ENCODE results near the gene DHODH. TPM values are rescaled to one million over a fixed set of nuclear protein-coding genes. Genes with fewer than 3 reads are reported as not detected.

Gene DHODH
- total RNA-seq, 1 experiment from 2014 or later, result 19.0 TPM

DNA sequence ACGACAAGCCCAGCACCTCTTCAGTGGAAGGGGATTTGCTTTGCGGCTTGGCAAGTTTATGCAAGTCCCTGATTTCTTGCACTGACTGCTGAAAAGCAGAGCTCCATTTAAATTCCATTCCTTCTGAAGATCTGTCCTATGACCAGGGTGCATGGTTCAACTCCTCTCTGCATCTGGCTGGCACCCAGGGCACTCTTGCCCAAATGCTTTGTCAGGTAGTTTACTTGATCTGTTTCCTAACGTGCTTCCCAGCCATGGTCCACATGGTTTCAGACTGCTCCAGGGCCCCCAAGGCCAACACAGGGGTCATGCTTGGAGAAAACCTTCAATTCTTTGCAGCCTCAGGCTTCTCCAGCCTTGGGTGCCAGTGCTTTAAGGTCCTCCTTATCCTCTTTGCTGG lies 34.5 kb downstream of the DHODH start:
- no peaks in the 10 kb centered on the region for H3K36me3 Mint-ChIP-seq
- H3K27ac Mint-ChIP-seq, result no peak overlapping the region
- H3K4me1 Mint-ChIP-seq, result no peaks in the 10 kb centered on the region
- H3K4me3 Mint-ChIP-seq, result no peak overlapping the region
- peaks cover 3% of the 10 kb centered on the region; the same call in 1 of the 2 replicates for H3K27me3 Mint-ChIP-seq (ENCODE audit: low read depth)
- H3K9me3 Mint-ChIP-seq, result peaks cover 3% of the 10 kb centered on the region; the same call in 1 of the 2 replicates
- CTCF ChIA-PET, result no interaction called here
- no peak for ATAC-seq
- TF ChIP-seq ETV6 (CRISPR knock-in tag; IDR thresholded peaks at IDR 0.05), result no peak
- TF ChIP-seq ZNF416 (CRISPR knock-in tag; IDR thresholded peaks at IDR 0.05), result no peak
- TF ChIP-seq ZNF219 (CRISPR knock-in tag; IDR thresholded peaks at IDR 0.05; ENCODE audit: borderline replicate concordance), result no peak
- TF ChIP-seq ZNF281 (CRISPR knock-in tag; IDR thresholded peaks at IDR 0.05), result no peak
- TF ChIP-seq, protein P1, sequence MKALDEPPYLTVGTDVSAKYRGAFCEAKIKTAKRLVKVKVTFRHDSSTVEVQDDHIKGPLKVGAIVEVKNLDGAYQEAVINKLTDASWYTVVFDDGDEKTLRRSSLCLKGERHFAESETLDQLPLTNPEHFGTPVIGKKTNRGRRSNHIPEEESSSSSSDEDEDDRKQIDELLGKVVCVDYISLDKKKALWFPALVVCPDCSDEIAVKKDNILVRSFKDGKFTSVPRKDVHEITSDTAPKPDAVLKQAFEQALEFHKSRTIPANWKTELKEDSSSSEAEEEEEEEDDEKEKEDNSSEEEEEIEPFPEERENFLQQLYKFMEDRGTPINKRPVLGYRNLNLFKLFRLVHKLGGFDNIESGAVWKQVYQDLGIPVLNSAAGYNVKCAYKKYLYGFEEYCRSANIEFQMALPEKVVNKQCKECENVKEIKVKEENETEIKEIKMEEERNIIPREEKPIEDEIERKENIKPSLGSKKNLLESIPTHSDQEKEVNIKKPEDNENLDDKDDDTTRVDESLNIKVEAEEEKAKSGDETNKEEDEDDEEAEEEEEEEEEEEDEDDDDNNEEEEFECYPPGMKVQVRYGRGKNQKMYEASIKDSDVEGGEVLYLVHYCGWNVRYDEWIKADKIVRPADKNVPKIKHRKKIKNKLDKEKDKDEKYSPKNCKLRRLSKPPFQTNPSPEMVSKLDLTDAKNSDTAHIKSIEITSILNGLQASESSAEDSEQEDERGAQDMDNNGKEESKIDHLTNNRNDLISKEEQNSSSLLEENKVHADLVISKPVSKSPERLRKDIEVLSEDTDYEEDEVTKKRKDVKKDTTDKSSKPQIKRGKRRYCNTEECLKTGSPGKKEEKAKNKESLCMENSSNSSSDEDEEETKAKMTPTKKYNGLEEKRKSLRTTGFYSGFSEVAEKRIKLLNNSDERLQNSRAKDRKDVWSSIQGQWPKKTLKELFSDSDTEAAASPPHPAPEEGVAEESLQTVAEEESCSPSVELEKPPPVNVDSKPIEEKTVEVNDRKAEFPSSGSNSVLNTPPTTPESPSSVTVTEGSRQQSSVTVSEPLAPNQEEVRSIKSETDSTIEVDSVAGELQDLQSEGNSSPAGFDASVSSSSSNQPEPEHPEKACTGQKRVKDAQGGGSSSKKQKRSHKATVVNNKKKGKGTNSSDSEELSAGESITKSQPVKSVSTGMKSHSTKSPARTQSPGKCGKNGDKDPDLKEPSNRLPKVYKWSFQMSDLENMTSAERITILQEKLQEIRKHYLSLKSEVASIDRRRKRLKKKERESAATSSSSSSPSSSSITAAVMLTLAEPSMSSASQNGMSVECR (CRISPR knock-in tag; IDR thresholded peaks at IDR 0.05; ENCODE audit: borderline replicate concordance), result no peak
- no peak for TF ChIP-seq ATF1 (CRISPR knock-in tag; IDR thresholded peaks at IDR 0.05)
- TF ChIP-seq RELA (CRISPR knock-in tag; IDR thresholded peaks at IDR 0.05; ENCODE audit: borderline replicate concordance), result no peak
- no peak for TF ChIP-seq ZNF232 (CRISPR knock-in tag; IDR thresholded peaks at IDR 0.05)
- TF ChIP-seq ZNF396 (CRISPR knock-in tag; IDR thresholded peaks at IDR 0.05; ENCODE audit: borderline replicate concordance), result no peak
- TF ChIP-seq TEAD4 (CRISPR knock-in tag; IDR thresholded peaks at IDR 0.05), result no peak
- TF ChIP-seq, protein P2, sequence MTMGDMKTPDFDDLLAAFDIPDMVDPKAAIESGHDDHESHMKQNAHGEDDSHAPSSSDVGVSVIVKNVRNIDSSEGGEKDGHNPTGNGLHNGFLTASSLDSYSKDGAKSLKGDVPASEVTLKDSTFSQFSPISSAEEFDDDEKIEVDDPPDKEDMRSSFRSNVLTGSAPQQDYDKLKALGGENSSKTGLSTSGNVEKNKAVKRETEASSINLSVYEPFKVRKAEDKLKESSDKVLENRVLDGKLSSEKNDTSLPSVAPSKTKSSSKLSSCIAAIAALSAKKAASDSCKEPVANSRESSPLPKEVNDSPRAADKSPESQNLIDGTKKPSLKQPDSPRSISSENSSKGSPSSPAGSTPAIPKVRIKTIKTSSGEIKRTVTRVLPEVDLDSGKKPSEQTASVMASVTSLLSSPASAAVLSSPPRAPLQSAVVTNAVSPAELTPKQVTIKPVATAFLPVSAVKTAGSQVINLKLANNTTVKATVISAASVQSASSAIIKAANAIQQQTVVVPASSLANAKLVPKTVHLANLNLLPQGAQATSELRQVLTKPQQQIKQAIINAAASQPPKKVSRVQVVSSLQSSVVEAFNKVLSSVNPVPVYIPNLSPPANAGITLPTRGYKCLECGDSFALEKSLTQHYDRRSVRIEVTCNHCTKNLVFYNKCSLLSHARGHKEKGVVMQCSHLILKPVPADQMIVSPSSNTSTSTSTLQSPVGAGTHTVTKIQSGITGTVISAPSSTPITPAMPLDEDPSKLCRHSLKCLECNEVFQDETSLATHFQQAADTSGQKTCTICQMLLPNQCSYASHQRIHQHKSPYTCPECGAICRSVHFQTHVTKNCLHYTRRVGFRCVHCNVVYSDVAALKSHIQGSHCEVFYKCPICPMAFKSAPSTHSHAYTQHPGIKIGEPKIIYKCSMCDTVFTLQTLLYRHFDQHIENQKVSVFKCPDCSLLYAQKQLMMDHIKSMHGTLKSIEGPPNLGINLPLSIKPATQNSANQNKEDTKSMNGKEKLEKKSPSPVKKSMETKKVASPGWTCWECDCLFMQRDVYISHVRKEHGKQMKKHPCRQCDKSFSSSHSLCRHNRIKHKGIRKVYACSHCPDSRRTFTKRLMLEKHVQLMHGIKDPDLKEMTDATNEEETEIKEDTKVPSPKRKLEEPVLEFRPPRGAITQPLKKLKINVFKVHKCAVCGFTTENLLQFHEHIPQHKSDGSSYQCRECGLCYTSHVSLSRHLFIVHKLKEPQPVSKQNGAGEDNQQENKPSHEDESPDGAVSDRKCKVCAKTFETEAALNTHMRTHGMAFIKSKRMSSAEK (CRISPR knock-in tag; IDR thresholded peaks at IDR 0.05; ENCODE audit: borderline replicate concordance), result no peak
- no peak for TF ChIP-seq E2F1 (CRISPR knock-in tag; IDR thresholded peaks at IDR 0.05)
- no peak for TF ChIP-seq SOX15 (CRISPR knock-in tag; IDR thresholded peaks at IDR 0.05)
- TF ChIP-seq CREM (CRISPR knock-in tag; IDR thresholded peaks at IDR 0.05), result no peak
- no peak for TF ChIP-seq ESRRA (CRISPR knock-in tag; IDR thresholded peaks at IDR 0.05; ENCODE audit: borderline replicate concordance)
- no peak for TF ChIP-seq USF2 (CRISPR knock-in tag; IDR thresholded peaks at IDR 0.05)
- no peak for TF ChIP-seq CBFB (CRISPR knock-in tag; IDR thresholded peaks at IDR 0.05; ENCODE audit: low read depth)
- TF ChIP-seq, protein P3, sequence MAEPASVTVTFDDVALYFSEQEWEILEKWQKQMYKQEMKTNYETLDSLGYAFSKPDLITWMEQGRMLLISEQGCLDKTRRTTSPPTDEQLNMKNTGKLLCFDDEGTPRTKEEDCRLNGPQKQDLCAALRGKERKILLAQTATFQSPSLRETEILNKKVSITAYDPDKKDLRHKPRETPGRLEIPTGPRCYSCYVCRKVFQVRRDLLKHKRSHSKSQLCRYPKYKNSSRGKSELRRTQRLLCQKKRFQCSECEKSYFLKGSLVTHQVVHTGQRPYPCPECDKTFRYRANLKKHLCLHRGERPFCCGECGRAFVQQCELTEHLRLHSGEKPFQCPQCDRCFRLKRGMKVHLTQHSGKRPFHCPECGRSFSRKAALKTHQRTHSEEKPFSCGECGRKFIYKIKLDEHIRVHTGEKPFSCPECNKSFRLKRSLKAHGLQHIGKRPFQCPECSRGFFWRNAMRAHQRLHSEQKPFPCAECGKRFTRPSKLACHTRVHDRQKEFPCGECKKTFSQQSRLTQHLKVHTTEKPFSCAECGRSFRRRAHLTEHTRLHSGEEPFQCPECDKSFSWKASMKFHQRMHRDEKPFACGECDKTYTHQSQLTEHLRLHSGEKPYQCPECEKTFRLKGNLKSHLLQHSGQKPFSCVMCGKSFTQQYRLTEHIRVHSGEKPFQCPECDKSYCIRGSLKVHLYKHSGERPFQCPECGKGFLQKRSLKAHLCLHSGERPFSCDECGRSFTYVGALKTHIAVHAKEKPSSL (CRISPR knock-in tag; conservative IDR thresholded peaks at IDR 0.05), result no peak
- no peak for DNase-seq (ENCODE audit: low spot score)
- POLR2A ChIA-PET, result interaction anchor here (0.5 kb wide), 1 partner anchor 1012 kb away, joined by 3 read pairs; no protein-coding TSS in a partner anchor
